HG03571 (cell line): Measurements from ENCODE around the gene TTBK1.

Experiments
- ATAC-seq: cut with Tn5 transposase; IDR thresholded peaks from one replicate; pipeline ENCODE4 v1.9.1; 2021; ENCODE audit not compliant: unreplicated experiment

Gene TTBK1

DNA sequence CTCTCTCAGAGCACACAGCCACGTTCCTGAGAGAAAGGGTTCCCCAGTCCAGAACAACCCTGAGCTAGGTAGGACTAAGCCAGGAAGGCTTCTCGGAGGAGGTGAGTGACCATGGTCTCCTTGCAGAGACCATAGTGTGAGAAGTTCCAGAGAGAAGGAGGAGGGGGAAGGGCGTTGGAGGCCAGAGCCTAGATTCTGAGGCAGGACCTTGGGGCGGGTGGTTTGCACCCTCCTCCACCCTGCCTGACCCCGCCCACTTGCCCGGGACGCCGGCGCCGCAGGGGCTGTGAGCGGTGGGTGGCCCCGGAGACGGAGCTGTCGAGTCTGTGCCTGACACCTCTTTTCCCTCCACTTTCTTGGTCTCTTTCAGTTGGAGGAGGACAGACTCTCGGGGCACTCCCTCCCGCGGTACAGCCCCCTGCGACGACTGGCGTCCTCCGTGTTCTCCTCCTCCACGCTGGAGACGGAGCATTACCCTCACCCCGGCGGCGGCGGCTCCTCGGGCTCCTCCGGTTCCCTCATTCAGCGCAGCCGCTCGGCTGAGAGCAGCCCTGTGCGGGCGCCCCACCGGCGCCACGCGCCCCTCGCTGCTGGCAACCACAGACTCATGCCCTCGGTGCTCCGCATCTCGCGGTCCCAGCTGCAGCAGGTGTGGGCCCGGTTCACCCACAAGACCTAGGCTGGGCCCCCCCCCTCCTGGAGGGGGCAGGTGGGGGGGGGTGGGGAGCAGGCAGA is 26.2 kb downstream of the TTBK1 start:
- ATAC-seq, result no peak

DNA sequence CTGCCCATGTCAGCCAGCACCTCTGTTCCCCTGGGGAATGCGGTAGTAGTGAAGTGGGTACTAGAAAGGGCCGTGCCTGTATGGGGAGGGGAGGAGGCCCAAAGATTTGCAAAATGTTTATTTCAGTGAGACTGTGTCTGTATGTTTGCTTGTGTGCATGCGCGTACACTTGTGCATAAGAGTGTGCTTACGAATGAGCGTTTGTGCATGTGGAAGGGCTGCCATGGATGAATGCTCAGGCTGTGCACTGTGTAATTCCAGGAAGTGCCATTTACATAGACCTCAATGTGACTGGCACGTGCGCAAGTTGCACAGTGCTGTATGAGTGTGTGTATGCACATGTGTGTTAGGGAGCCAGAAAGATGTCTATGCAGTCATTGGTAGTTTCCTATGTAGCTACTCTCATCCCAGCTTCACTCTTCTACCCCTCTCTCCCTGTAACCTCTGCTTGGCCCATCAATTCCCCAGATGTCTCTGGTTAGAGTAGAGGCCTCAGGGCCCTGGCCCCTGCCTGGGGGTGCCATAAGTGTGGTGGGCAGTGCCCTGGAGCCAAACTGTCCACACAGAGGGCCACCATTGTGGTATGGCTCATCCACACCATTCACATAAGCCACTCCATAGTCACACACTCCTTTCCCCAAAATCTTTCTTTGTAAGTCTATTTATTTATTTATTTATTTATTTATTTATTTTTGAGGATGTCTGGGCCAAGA is 28.0 kb downstream of the TTBK1 start:
- ATAC-seq, result no peak

DNA sequence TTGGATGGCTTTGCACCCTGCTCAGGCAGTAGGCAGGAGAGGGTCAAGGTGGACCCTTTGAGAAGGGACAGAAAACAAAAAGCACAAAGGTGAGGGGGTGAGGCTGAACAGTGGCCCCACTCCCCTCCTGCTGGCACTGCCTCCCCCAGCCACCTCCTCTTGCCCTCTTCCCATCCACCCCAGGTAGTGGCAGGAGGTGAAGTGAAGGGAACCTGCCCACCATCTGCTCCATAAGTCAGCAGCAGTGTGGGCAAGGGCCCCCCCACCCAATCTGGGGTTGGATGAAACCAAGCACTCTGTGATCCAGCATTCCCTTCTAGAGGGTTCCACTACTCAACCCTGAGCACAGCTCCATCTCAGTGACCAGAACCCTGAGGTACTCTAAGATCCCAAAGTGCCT is 28.7 kb downstream of the TTBK1 start:
- no peak for ATAC-seq

DNA sequence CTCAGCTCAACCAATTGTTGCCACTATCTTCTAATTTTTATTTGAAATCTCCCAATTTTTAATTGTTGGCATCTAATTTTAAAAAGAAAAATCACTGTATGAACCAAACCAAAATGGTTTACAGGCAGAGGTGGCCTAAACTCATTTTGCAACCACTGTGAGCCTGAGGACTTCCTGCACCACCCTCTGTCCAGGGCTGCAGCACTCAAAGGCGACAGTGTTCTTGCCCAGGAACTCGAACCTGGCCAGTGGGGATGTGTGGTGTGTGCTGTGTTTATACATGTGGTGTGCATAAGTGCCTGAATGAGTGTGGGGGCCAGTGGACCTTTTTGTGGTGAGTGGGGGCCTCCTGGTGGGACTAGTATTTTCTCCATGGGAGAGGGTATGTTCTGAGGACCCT is 30.4 kb downstream of the TTBK1 start:
- no peak for ATAC-seq

DNA sequence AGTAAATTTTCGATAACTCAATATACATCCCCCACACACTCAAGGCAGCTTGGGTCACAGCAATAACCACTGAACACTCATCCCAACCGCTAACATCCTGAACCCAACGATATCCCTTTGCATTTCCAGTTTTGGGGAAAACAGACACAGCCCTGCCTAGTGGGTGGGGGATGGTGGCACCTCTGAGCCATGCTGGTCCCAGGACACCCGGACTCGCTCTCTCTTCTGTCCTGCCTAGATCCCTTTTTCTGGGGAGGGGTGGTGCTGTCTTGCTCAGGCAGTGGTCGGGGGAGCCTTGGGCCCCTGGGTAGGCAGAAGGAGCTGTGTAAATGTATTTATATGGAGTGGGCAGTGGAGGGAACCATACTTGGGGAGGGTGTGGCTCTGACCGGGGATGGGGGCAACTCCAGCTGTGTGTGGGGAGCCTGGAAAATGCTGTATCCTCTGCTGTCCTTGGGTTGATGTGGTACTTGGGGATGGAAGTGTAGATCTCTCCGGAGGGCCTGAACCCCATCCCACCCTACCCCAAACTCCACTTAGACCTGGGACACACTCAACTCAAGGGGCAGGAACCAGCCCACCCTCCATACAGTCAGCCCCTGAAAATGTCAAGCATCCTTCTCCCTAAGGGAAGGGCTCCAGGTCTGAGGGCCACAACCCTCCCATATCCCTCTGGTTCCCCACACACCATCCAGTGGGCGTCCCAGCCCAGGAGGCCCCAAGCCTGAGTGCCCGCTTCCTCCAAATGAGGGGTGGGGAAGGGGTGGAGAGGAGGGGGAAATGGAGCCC is 31.0 kb downstream of the TTBK1 start:
- ATAC-seq, result no peak

DNA sequence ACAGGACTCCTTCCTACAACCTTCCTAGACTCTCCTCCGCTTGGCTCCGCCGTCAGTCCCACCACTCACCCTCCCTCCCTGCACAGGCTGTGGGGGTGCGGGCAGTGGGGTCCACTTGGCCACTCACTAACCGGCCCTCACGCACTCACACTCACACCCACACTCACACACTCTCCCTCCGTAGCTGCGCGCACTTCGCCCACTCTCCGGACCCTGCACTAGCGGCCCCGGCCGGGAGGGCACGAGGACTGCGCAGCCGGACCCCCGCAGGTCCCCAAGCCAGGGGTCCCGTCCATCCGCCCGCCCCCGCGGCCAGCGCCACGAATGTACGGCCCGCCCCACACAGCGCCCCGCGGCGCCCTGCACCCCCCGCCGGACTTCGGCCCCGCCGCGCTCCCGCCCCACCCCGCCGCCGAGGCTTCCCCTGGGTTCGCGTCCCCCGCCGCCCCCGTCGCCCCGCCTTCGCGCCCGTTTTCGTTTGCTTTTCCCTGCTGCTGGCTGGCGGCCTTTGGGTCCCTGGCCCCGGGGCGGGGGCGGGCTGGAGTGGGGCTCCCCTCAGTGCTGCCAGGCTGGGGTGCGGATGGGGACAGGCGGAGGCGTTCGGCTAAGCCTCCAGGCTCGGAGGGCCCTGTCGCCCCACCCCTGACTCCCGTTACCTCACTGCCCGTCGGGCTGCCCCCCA is 31.8 kb downstream of the TTBK1 start:
- no peak for ATAC-seq

DNA sequence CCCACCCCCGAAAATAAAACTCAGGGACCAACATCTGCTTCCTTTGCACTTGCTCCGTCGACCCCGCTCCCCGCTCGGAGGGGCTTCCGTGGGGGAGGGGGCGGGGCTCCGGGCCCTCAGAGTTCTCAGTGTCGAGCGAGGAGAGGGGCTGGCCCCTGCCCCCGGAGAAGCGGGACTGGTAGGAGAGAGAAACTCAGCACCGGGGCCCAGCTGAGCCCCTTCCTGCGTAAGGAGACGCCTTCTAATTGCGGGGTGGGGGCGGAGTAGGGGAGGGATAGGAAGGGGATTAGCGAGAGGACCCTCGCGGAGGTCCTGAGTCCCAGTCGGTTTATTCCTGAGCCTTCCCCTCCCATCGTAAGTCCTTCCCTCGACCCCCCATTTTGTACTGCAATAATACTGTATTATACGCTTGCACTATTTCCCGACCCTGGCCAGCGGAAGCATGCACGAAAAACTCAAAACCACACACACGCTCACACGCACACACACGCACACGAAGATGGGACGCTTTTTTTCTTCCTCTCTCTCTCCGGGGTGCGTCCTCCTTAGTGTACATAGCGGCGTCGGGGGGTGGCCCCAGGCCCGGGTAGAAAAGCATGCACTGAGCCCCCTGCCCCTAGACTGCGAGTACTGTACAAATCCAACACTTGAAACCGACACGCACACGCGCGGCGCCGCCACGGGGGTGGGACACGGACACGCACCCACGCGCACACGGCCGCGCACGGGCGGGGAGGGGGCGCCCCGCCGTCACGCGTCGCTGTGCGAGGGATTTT is 32.7 kb downstream of the TTBK1 start:
- ATAC-seq, result no peak

DNA sequence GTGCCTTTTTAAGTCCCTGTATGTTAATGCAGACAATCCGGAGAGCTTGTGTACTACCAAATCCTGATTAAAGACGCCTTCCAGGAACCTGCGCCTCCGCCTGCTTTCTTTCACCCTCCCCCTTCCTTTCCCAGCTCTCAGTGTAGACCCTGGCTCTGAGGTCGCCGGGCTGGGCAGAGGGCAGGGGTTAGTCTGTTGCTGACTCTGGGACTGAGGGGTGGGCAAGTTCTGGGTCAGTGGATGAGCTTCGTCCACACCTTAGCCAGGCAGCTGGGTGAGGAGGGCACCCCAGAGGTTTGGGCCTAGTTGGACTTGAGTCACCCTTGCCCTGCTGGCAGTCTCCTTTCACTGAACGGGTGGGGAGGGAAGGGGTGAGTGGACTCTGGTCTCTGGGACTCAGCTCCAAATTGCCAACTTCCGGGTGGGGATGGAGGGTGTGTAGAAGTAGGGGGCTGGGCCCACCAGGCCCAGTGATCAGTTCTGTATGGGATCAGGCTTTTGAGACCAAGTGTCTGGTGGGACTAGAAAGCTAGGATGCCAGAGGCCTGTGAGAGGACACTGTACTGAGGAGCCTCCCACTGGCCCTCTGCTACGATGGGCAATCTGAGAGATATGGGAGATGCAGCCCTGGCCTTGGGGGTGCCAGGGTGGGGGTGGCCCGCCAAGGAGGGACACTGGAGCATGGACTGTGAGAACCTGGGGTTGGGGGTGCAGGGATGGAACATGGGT is 33.5 kb downstream of the TTBK1 start:
- no peak for ATAC-seq

DNA sequence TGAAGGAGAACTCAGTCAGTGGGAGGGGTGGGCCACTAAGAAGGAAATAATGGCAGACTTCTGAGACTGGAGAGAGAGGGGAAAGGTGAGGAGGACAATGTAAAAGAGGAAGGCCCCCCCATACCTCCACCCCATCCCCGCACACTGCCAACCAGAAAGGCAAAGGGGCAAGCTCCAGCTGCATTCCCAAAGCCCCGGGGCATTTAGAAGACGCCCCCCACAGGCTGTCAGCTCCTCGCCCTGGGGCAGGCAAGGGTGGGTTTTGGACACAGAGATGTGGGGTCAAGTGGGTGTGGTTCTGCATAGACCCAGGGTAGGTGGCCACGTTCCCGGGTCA is 34.0 kb downstream of the TTBK1 start:
- ATAC-seq, result no peak

DNA sequence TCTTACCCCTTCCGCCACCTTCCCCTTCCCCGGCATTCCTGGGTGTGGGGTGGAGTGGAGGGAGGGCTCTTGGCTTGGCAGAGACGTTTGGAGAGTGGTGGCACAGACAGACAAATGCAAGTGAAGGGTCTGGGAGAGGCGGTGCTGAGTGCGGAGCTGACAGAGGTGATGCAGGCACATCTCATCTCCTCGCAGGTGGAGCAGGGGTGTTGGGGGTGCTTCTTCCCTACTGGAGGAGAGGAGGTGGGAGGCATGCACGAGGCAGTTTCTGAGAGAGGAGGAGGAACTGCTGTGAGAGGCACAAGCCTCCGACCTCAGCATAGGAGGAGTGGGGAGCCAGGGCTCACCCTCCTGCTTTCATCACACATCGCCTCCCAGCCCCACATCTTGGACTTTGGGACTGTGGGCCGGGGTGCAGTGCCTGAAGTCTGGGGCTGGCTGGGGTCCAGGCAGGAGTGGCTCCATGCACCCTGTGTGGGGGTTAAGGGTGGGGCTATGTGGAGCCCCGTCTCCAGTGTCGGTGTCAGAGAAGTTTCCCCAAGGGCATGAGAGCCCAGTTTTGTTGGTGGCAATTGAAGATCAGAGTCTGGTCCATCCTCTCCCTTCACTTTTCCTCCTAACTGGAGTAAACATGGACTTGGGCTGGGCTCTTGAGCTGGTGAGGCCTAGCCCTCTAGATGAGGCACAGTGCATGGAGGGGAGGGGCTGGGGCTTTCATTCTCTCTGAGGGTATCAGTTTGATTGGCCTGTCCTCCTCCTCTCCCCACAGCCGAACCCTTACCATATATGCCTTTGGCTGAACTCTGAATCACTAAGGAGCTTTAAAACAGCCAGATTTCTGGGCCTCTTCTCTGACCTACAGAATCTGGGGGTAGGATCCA is 34.6 kb downstream of the TTBK1 start:
- no peak for ATAC-seq

DNA sequence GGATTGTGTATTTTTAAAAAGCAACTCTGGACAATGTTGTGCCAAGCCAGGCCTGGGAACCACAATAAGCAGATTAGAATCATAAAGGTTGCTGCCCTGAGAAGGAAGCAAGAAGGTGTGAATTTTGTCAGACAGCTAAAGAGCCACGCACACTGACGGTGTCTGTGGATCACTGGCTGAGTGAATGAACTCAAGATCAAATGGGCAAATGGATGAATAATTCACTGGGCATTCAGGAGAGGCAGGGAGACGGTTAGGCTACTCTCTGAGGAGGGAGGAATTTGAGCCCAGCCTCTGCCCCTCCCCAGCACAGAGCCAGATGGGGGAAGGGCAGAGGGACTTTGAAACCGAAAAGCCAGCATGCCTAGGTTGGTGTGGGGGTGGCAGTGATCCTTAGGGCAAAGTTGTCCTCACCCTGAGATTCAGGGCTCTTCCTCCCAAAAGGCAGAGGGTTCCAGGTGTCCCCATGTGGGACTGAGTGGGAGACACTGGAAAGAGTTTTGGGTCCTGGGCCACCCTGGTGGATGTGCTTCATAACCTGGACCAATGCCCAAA is 35.3 kb downstream of the TTBK1 start:
- no peak for ATAC-seq

DNA sequence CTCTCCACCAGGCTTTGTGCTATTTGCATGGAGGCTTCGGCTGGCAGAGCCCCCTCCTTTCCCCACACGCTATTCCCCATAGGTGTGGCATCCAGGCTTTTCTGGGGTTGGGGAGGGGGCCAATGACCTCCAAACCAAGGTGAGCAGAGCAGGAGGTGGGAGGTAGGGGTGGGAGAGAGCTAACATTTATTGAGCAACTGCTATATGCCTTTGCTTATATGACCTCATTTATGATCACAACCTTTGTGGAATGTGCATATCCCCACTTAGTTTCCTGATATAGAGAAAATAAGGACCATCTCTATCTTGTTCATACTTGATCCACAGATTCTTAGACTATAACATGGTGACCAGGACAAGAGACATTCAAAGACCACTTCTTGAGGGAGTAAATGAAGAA is 37.0 kb downstream of the TTBK1 start:
- no peak for ATAC-seq

DNA sequence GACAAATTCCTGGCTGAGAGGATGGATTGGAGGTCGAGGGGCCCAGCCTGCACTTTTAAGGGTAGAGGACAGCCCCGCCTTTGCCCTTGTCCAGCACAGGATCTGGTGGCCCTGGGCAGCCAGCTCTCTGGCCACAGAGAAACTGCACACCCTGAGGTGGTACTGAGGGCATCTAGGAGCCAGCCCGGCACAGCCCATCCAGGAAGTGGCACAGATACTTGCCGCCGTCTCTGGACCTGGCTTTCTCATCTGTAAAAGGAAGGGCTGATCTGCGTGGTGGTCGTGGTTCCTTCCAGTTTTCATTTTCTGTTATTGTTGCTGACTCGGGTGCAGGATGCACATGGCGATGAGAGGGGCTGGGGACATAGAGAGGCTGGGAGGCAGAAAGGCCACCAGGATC is 38.8 kb downstream of the TTBK1 start:
- no peak for ATAC-seq

DNA sequence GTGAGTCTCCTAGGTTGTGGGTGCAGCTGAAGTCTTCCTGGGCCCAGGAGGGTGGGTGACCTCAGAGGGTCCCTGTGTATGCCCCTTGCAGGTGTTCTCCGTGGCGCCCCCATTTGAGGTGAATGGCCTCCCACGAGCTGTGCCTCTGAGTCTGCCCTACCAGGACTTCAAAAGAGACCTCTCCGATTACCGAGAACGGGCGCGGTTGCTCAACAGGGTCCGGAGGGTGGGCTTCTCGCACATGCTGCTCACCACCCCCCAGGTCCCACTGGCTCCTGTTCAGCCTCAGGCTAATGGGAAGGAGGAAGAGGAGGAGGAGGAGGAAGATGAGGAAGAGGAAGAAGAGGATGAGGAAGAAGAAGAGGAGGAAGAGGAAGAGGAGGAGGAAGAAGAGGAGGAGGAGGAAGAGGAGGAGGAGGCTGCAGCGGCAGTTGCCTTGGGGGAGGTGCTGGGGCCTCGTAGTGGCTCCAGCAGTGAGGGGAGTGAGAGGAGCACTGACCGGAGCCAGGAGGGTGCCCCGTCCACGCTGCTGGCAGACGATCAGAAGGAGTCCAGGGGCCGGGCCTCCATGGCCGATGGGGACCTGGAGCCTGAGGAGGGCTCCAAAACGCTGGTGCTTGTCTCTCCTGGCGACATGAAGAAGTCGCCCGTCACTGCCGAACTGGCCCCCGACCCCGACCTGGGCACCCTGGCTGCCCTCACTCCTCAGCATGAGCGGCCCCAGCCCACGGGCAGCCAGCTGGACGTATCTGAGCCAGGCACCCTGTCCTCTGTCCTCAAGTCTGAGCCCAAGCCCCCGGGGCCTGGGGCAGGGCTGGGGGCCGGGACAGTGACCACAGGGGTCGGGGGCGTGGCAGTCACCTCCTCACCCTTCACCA is 39.6 kb downstream of the TTBK1 start:
- no peak for ATAC-seq

DNA sequence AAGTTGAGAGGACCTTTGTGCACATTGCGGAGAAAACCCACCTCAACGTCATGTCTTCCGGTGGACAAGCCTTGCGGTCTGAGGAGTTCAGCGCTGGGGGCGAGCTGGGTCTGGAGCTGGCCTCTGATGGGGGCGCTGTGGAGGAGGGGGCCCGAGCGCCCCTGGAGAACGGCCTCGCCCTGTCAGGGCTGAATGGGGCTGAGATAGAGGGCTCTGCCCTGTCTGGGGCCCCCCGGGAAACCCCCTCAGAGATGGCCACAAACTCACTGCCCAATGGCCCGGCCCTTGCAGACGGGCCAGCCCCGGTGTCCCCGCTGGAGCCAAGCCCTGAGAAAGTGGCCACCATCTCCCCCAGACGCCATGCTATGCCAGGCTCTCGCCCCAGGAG is 40.2 kb downstream of the TTBK1 start:
- ATAC-seq, result no peak

DNA sequence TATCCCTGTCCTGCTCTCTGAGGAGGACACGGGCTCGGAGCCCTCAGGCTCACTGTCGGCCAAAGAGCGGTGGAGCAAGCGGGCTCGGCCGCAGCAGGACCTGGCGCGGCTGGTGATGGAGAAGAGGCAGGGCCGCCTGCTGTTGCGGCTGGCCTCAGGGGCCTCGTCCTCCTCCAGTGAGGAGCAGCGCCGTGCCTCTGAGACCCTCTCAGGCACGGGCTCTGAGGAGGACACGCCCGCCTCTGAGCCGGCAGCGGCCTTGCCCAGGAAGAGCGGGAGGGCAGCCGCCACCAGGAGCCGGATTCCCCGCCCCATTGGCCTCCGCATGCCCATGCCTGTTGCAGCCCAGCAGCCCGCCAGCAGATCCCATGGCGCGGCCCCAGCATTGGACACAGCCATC is 40.6 kb downstream of the TTBK1 start:
- no peak for ATAC-seq

DNA sequence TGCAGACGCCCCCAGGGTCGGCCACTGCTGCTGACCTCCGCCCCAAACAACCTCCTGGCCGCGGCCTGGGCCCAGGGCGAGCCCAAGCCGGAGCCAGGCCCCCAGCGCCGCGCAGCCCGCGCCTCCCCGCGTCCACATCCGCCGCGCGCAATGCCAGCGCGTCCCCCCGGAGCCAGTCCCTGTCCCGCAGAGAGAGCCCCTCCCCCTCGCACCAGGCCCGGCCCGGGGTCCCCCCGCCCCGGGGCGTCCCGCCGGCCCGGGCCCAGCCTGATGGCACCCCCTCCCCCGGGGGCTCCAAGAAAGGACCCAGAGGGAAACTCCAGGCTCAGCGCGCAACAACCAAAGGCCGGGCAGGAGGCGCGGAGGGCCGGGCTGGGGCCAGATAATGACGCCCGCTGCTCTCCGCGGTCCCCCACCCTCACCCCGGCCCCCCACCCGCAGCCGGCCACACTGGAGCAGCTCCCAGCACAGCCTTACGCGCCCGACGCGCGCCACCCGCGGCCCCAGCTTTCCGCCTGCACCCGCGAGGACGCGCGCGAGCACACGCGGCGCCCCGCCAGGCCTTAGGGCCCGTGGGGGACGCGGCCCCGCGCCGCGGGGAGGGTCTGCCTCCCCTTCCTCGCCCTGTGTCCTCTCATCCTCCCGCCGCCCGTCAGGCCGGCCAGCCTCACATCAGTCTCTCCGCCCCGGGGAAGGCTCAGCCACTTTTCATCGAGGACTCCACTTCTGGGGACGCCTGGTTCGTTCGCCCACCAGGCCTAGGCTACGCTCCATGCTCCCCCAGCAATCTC is 41.9 kb downstream of the TTBK1 start:
- no peak for ATAC-seq
